Astrocyte (in vitro differentiated cells and primary cell): ENCODE data around the gene RAD50. TPM values are rescaled to one million over a fixed set of nuclear protein-coding genes. Genes with fewer than 3 reads are reported as not detected.

Experiments
- DNase-seq: peaks from one replicate; pipeline ENCODE4 v3.0.0-alpha.2; 2010; ENCODE audit warnings: low read depth
- FAIRE-seq: peaks from 2 replicates; lab custom pipeline; 2011; peaks lifted over from hg19 to GRCh38; lab: Jason Lieb, UNC
- H2AFZ ChIP-seq: 2 replicates; pipeline ENCODE4 v1.6.0; 2012; ENCODE audit warnings: low read depth, low read length, inconsistent platforms
- H3K27ac ChIP-seq: 2 replicates; pipeline ENCODE4 v1.5.1; 2011; ENCODE audit warnings: low read depth, low read length, inconsistent platforms
- H3K27me3 ChIP-seq: 2 replicates; pipeline ENCODE4 v1.6.0; 2011; ENCODE audit warnings: low read length, inconsistent platforms; ENCODE audit not compliant: insufficient read depth
- H3K36me3 ChIP-seq: 2 replicates; pipeline ENCODE4 v1.5.1; 2011; ENCODE audit warnings: low read length, inconsistent platforms; ENCODE audit not compliant: insufficient read depth
- H3K4me1 ChIP-seq: 2 replicates; pipeline ENCODE4 v1.5.1; 2011; ENCODE audit warnings: low read length, inconsistent platforms; ENCODE audit not compliant: insufficient read depth
- H3K4me2 ChIP-seq: 2 replicates; pipeline ENCODE4 v1.6.0; 2012; ENCODE audit warnings: low read length, inconsistent platforms
- H3K4me3 ChIP-seq: 2 replicates; pipeline ENCODE4 v1.5.1; 2011; ENCODE audit warnings: low read depth, mild to moderate bottlenecking, low read length, inconsistent platforms; ENCODE audit not compliant: insufficient read depth
- H3K79me2 ChIP-seq: 2 replicates; pipeline ENCODE4 v1.6.0; 2012; ENCODE audit warnings: mild to moderate bottlenecking, low read length, inconsistent platforms; ENCODE audit not compliant: insufficient read depth
- H3K9ac ChIP-seq: 2 replicates; pipeline ENCODE4 v1.6.0; 2012; ENCODE audit warnings: mild to moderate bottlenecking, low read length, inconsistent platforms
- H3K9me3 ChIP-seq: 2 replicates; pipeline ENCODE4 v1.5.1; 2012; ENCODE audit warnings: low read depth, mild to moderate bottlenecking, low read length, inconsistent platforms; ENCODE audit not compliant: insufficient read depth
- H4K20me1 ChIP-seq: 2 replicates; pipeline ENCODE4 v1.6.0; 2012; ENCODE audit warnings: low read length, inconsistent platforms; ENCODE audit not compliant: insufficient read depth
- H3K27ac Mint-ChIP-seq: one replicate; pipeline ENCODE4 v1.8.0; 2021; ENCODE audit warnings: mild to moderate bottlenecking, mixed read lengths; ENCODE audit not compliant: unreplicated experiment
- H3K27me3 Mint-ChIP-seq: one replicate; pipeline ENCODE4 v1.8.0; 2021; ENCODE audit warnings: low read depth, mixed read lengths; ENCODE audit not compliant: unreplicated experiment
- H3K36me3 Mint-ChIP-seq: one replicate; pipeline ENCODE4 v1.8.0; 2021; ENCODE audit warnings: low read depth, mixed read lengths; ENCODE audit not compliant: unreplicated experiment
- H3K4me1 Mint-ChIP-seq: one replicate; pipeline ENCODE4 v1.8.0; 2021; ENCODE audit warnings: low read depth, mixed read lengths; ENCODE audit not compliant: unreplicated experiment
- H3K4me3 Mint-ChIP-seq: one replicate; pipeline ENCODE4 v1.8.0; 2021; ENCODE audit warnings: mild to moderate bottlenecking, moderate library complexity, mixed read lengths; ENCODE audit not compliant: unreplicated experiment
- H3K9me3 Mint-ChIP-seq: one replicate; pipeline ENCODE4 v1.8.0; 2021; ENCODE audit warnings: mild to moderate bottlenecking, mixed read lengths; ENCODE audit not compliant: unreplicated experiment
- EZH2 ChIP-seq: IDR thresholded peaks from 2 replicates; pipeline ENCODE4 v1.6.1; 2012; ENCODE audit warnings: mild to moderate bottlenecking, low read length, inconsistent platforms; ENCODE audit not compliant: insufficient read depth
- total RNA-seq: library from RNA; stranded (reverse); gene quantifications from 2 replicates; pipeline ENCODE4 v1.2.1, GENCODE V29; 2021
- TF ChIP-seq, protein P1 (sequence below): IDR thresholded peaks from 2 replicates; pipeline ENCODE4 v1.5.1; 2011; ENCODE audit warnings: low read depth, mild to moderate bottlenecking, inconsistent platforms, low read length, moderate library complexity; ENCODE audit not compliant: insufficient read depth

Gene RAD50
- total RNA-seq, 1 donor from 2014 or later, result 26.8 TPM

DNA sequence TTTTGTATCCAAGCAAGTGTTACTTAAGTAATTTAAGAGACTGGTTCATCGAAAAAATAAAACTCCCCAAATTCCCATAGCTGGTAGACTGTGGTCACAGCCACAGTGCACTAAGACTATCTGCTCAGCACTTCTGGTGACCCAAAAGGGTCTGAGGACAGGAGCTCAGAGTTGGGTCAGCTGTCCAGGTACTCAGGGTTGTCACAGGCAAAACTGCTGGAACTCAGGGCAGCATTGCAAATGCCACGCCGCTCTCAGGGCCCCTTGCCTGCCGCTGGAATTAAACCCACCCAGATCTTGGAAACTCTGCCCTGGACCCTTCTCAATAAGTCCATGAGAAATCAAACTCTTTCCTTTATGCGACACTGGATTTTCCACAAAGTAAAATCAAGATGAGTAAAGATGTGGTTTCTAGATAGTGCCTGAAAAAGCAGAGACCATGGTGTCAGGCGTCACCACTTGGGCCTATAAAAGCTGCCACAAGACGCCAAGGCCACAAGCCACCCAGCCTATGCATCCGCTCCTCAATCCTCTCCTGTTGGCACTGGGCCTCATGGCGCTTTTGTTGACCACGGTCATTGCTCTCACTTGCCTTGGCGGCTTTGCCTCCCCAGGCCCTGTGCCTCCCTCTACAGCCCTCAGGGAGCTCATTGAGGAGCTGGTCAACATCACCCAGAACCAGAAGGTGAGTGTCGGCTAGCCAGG is 101.1 kb downstream of the RAD50 start, which contains the start of gene IL13:
Gene IL13, plus strand, starts transcription at position 498 of the 705 bp plus-strand sequence. Its CDS starts 14 bp downstream, at position 512.
- H3K36me3 ChIP-seq, result no peaks in the 10 kb centered on the region
- no peaks in the 10 kb centered on the region for H3K36me3 Mint-ChIP-seq
- H3K27me3 Mint-ChIP-seq, result peaks cover 37% of the 10 kb centered on the region
- H3K4me3 ChIP-seq, result no peak within 1 kb of the TSS
- H3K27me3 ChIP-seq, result no peaks in the 10 kb centered on the region
- no peak within 1 kb of the TSS for H3K9ac ChIP-seq
- DNase-seq (no peak), FAIRE-seq (no peak)
- no peak within 1 kb of the TSS for H3K27ac ChIP-seq
- no peak within 1 kb of the TSS for H3K4me3 Mint-ChIP-seq
- H3K4me2 ChIP-seq, result no peak within 1 kb of the TSS
- H3K9me3 ChIP-seq, result no peaks in the 10 kb centered on the region
- H3K27ac Mint-ChIP-seq, result no peak within 1 kb of the TSS
- H3K79me2 ChIP-seq, result no peaks in the 10 kb centered on the region
- no peaks in the 10 kb centered on the region for H4K20me1 ChIP-seq
- peaks cover 18% of the 10 kb centered on the region for H3K4me1 Mint-ChIP-seq
- no peak within 1 kb of the TSS for H2AFZ ChIP-seq
- no peaks in the 10 kb centered on the region for H3K9me3 Mint-ChIP-seq
- peaks cover 2% of the 10 kb centered on the region for H3K4me1 ChIP-seq
- no peak for TF ChIP-seq EZH2
- TF ChIP-seq, protein P1, sequence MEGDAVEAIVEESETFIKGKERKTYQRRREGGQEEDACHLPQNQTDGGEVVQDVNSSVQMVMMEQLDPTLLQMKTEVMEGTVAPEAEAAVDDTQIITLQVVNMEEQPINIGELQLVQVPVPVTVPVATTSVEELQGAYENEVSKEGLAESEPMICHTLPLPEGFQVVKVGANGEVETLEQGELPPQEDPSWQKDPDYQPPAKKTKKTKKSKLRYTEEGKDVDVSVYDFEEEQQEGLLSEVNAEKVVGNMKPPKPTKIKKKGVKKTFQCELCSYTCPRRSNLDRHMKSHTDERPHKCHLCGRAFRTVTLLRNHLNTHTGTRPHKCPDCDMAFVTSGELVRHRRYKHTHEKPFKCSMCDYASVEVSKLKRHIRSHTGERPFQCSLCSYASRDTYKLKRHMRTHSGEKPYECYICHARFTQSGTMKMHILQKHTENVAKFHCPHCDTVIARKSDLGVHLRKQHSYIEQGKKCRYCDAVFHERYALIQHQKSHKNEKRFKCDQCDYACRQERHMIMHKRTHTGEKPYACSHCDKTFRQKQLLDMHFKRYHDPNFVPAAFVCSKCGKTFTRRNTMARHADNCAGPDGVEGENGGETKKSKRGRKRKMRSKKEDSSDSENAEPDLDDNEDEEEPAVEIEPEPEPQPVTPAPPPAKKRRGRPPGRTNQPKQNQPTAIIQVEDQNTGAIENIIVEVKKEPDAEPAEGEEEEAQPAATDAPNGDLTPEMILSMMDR, result no peak

DNA sequence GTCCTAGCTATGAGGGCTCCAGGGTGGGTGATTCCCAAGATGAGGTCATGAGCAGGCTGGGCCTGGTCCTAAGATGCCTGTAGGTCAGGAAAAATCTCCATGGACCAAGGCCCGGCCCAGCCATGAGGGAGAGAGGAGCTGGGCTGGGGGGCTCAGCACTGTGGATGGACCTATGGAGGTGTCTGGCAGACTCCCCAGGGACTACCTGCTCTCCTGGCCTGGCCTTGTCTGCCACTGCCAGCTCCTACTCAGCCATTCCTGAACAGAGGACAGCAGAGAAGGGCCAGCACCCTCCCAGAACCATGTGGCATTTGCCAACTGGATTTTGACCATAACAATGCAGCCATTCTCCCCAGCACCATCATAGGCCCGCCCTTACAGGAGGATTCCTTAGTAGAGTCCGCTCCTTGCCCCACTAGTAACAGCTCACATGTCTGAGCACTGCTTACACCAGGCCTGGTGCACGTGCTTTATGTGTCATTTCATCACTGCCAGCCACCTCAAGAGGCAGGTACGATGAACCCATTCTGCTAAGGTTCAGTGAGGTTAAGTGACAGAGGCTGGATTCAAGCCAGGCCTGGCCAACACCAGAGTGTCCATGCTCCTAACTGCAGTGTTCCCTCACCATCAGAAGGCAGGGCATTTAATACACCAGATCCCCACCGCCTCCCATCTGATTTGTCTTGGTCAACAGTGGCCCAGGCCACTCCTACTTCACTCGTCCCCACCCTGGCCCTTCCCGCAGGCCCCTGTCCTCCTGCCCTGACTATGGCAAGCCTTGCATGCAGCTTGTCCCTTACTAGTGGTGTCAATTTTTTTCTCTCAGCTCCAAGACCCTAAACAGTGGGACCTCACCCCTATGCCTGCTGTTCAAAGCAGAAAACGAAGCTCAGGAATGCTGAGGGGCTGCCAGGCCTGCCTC is 101.9 kb downstream of the RAD50 start:
- TF ChIP-seq, protein P1, result no peak
- no peak for TF ChIP-seq EZH2
- H3K27me3 Mint-ChIP-seq, result peaks cover 33% of the 10 kb centered on the region
- no peaks in the 10 kb centered on the region for H3K36me3 Mint-ChIP-seq
- H3K4me1 Mint-ChIP-seq, result peaks cover 25% of the 10 kb centered on the region
- FAIRE-seq, result no peak
- Histone ChIP-seq H3K9ac (no peak overlapping the region), H2AFZ (no peak overlapping the region), H3K36me3 (no peaks in the 10 kb centered on the region), H3K9me3 (no peaks in the 10 kb centered on the region), H4K20me1 (no peaks in the 10 kb centered on the region), H3K4me2 (no peak overlapping the region), H3K27me3 (no peaks in the 10 kb centered on the region), H3K4me1 (peaks cover 2% of the 10 kb centered on the region), H3K4me3 (no peak overlapping the region), H3K79me2 (no peaks in the 10 kb centered on the region), H3K27ac (no peak overlapping the region)
- no peak overlapping the region for H3K4me3 Mint-ChIP-seq
- no peak for DNase-seq
- no peaks in the 10 kb centered on the region for H3K9me3 Mint-ChIP-seq
- no peak overlapping the region for H3K27ac Mint-ChIP-seq
